ENCODE data around the gene NCAPD3.

The NCAPD3 gene

GRCh38 chr11:134261626-134262488 is 38.1 kb upstream of the NCAPD3 start:
- TF ChIP-seq GATA2 (IDR thresholded peaks at IDR 0.05; ENCODE audit: low read depth, low read length) (no peak), GATA3 (IDR thresholded peaks at IDR 0.05; ENCODE audit: low read depth, low read length) (no peak)

GRCh38 chr11:134260983-134261382 is 37.2 kb upstream of the NCAPD3 start:
- no peak for TF ChIP-seq GATA2 (IDR thresholded peaks at IDR 0.05; ENCODE audit: low read depth, low read length)

- no peak for TF ChIP-seq GATA3 (IDR thresholded peaks at IDR 0.05; ENCODE audit: low read depth, low read length)
- no peak for TF ChIP-seq GATA2 (IDR thresholded peaks at IDR 0.05; ENCODE audit: low read depth, low read length)
These were observed 36.7 kb upstream of the NCAPD3 start for GRCh38 chr11:134260503-134260902.

- TF ChIP-seq GATA2 (IDR thresholded peaks at IDR 0.05; ENCODE audit: low read depth, low read length) (no peak), GATA3 (IDR thresholded peaks at IDR 0.05; ENCODE audit: low read depth, low read length) (no peak)
These were observed 34.8 kb upstream of the NCAPD3 start for GRCh38 chr11:134258577-134258976.

- TF ChIP-seq GATA3 (IDR thresholded peaks at IDR 0.05; ENCODE audit: low read depth, low read length) (no peak), GATA2 (IDR thresholded peaks at IDR 0.05; ENCODE audit: low read depth, low read length) (no peak)
These were observed 33.3 kb upstream of the NCAPD3 start for GRCh38 chr11:134257101-134257500.

GRCh38 chr11:134254433-134255183 is 30.8 kb upstream of the NCAPD3 start:
- TF ChIP-seq GATA3 (IDR thresholded peaks at IDR 0.05; ENCODE audit: low read depth, low read length), result no peak

GRCh38 chr11:134253188-134253993 is 29.6 kb upstream of the NCAPD3 start, which contains the start of the genes ACAD8 and THYN1:
Gene ACAD8 (plus strand): TSS chr11:134253568. CDS start chr11:134253601, 33 bp downstream.
Gene THYN1 (minus strand): TSS chr11:134253352. CDS start chr11:134252882, 470 bp downstream.
- no peak for TF ChIP-seq GATA2 (IDR thresholded peaks at IDR 0.05; ENCODE audit: low read depth, low read length)
- no peak for TF ChIP-seq GATA3 (IDR thresholded peaks at IDR 0.05; ENCODE audit: low read depth, low read length)

GRCh38 chr11:134252346-134253187 is 28.8 kb upstream of the NCAPD3 start:
- TF ChIP-seq GATA3 (IDR thresholded peaks at IDR 0.05; ENCODE audit: low read depth, low read length) (no peak), GATA2 (IDR thresholded peaks at IDR 0.05; ENCODE audit: low read depth, low read length) (no peak)

GRCh38 chr11:134250675-134251074 is 26.9 kb upstream of the NCAPD3 start:
- TF ChIP-seq GATA2 (IDR thresholded peaks at IDR 0.05; ENCODE audit: low read depth, low read length) (no peak), GATA3 (IDR thresholded peaks at IDR 0.05; ENCODE audit: low read depth, low read length) (no peak)

- TF ChIP-seq GATA2 (IDR thresholded peaks at IDR 0.05; ENCODE audit: low read depth, low read length) (no peak), GATA3 (IDR thresholded peaks at IDR 0.05; ENCODE audit: low read depth, low read length) (no peak)
These were observed 26.5 kb upstream of the NCAPD3 start for GRCh38 chr11:134250246-134250645.

GRCh38 chr11:134248910-134249480 is 25.2 kb upstream of the NCAPD3 start:
- TF ChIP-seq GATA3 (IDR thresholded peaks at IDR 0.05; ENCODE audit: low read depth, low read length) (no peak), GATA2 (IDR thresholded peaks at IDR 0.05; ENCODE audit: low read depth, low read length) (no peak)

GRCh38 chr11:134246678-134247077 is 22.9 kb upstream of the NCAPD3 start:
- TF ChIP-seq GATA2 (IDR thresholded peaks at IDR 0.05; ENCODE audit: low read depth, low read length), result no peak
- TF ChIP-seq GATA3 (IDR thresholded peaks at IDR 0.05; ENCODE audit: low read depth, low read length), result no peak

GRCh38 chr11:134246100-134246499 is 22.3 kb upstream of the NCAPD3 start:
- TF ChIP-seq GATA3 (IDR thresholded peaks at IDR 0.05; ENCODE audit: low read depth, low read length), result no peak
- no peak for TF ChIP-seq GATA2 (IDR thresholded peaks at IDR 0.05; ENCODE audit: low read depth, low read length)

Data from SH-SY5Y (cell line).